ENCODE data around the gene GLE1. TPM values are rescaled to one million over a fixed set of nuclear protein-coding genes. Genes with fewer than 3 reads are reported as not detected.

GLE1 gene
- total RNA-seq, 1 donor: 19.2 TPM

- no peak for TF ChIP-seq CTCF (IDR thresholded peaks at IDR 0.05; ENCODE audit: extremely low read depth, low read depth, low read length)
- H3K4me1 ChIP-seq (ENCODE audit: insufficient read depth, low read length): peaks cover 55% of the 10 kb centered on the region
- peak overlapping the region; percentile 80 for H3K4me2 ChIP-seq (ENCODE audit: insufficient read depth, low read length)
- DNase-seq (ENCODE audit: insufficient read length, low spot score, missing footprints): peak; percentile 89
- peaks cover 74% of the 10 kb centered on the region for H4K20me1 ChIP-seq (ENCODE audit: insufficient read depth, low read length)
- peaks cover 9% of the 10 kb centered on the region for H3K36me3 ChIP-seq (ENCODE audit: insufficient read depth, low read length)
- H2AFZ ChIP-seq (ENCODE audit: low read length): no peak overlapping the region
- peaks cover 90% of the 10 kb centered on the region for H3K79me2 ChIP-seq (ENCODE audit: insufficient read depth, low read length)
- H3K27me3 ChIP-seq (ENCODE audit: insufficient read depth, low read length): no peaks in the 10 kb centered on the region
- peak overlapping the region; percentile 84 for H3K27ac ChIP-seq (ENCODE audit: low read depth, low read length)
- peak overlapping the region; percentile 55 for H3K4me3 ChIP-seq (ENCODE audit: insufficient read depth, low read length)
- no peaks in the 10 kb centered on the region for H3K9me3 ChIP-seq (ENCODE audit: low read depth, low read length)
These were observed 54.2 kb downstream of the GLE1 start for GRCh38 chr9:128558431-128559310.

- TF ChIP-seq CTCF (IDR thresholded peaks at IDR 0.05; ENCODE audit: extremely low read depth, low read depth, low read length): no peak
- no peak overlapping the region for H3K27ac ChIP-seq (ENCODE audit: low read depth, low read length)
- H3K4me2 ChIP-seq (ENCODE audit: insufficient read depth, low read length): no peak overlapping the region
- peaks cover 37% of the 10 kb centered on the region for H4K20me1 ChIP-seq (ENCODE audit: insufficient read depth, low read length)
- no peak overlapping the region for H2AFZ ChIP-seq (ENCODE audit: low read length)
- no peaks in the 10 kb centered on the region for H3K9me3 ChIP-seq (ENCODE audit: low read depth, low read length)
- H3K27me3 ChIP-seq (ENCODE audit: insufficient read depth, low read length): no peaks in the 10 kb centered on the region
- no peaks in the 10 kb centered on the region for H3K4me1 ChIP-seq (ENCODE audit: insufficient read depth, low read length)
- H3K36me3 ChIP-seq (ENCODE audit: insufficient read depth, low read length): peaks cover 43% of the 10 kb centered on the region
- H3K79me2 ChIP-seq (ENCODE audit: insufficient read depth, low read length): peaks cover 84% of the 10 kb centered on the region
- no peak overlapping the region for H3K4me3 ChIP-seq (ENCODE audit: insufficient read depth, low read length)
- no peak for DNase-seq (ENCODE audit: insufficient read length, low spot score, missing footprints)
These were observed 61.1 kb downstream of the GLE1 start for GRCh38 chr9:128565578-128565977.

- peaks cover 61% of the 10 kb centered on the region for H3K36me3 ChIP-seq (ENCODE audit: insufficient read depth, low read length)
- no peak overlapping the region for H3K4me3 ChIP-seq (ENCODE audit: insufficient read depth, low read length)
- no peak for DNase-seq (ENCODE audit: insufficient read length, low spot score, missing footprints)
- no peak overlapping the region for H3K4me2 ChIP-seq (ENCODE audit: insufficient read depth, low read length)
- peaks cover 38% of the 10 kb centered on the region for H4K20me1 ChIP-seq (ENCODE audit: insufficient read depth, low read length)
- no peaks in the 10 kb centered on the region for H3K4me1 ChIP-seq (ENCODE audit: insufficient read depth, low read length)
- H3K27ac ChIP-seq (ENCODE audit: low read depth, low read length): no peak overlapping the region
- peaks cover 81% of the 10 kb centered on the region for H3K79me2 ChIP-seq (ENCODE audit: insufficient read depth, low read length)
- H3K9me3 ChIP-seq (ENCODE audit: low read depth, low read length): no peaks in the 10 kb centered on the region
- TF ChIP-seq CTCF (IDR thresholded peaks at IDR 0.05; ENCODE audit: extremely low read depth, low read depth, low read length): no peak
- no peak overlapping the region for H2AFZ ChIP-seq (ENCODE audit: low read length)
- no peaks in the 10 kb centered on the region for H3K27me3 ChIP-seq (ENCODE audit: insufficient read depth, low read length)
These were observed 64.1 kb downstream of the GLE1 start for GRCh38 chr9:128568470-128569078.

GRCh38 chr9:128575469-128575868 lies 71.0 kb downstream of the GLE1 start:
- Histone ChIP-seq H3K79me2 (ENCODE audit: insufficient read depth, low read length) (peaks cover 30% of the 10 kb centered on the region), H3K9me3 (ENCODE audit: low read depth, low read length) (no peaks in the 10 kb centered on the region), H3K4me2 (ENCODE audit: insufficient read depth, low read length) (no peak overlapping the region), H3K4me1 (ENCODE audit: insufficient read depth, low read length) (peaks cover 18% of the 10 kb centered on the region), H4K20me1 (ENCODE audit: insufficient read depth, low read length) (peaks cover 21% of the 10 kb centered on the region), H3K27me3 (ENCODE audit: insufficient read depth, low read length) (no peaks in the 10 kb centered on the region), H2AFZ (ENCODE audit: low read length) (no peak overlapping the region), H3K36me3 (ENCODE audit: insufficient read depth, low read length) (peaks cover 85% of the 10 kb centered on the region), H3K27ac (ENCODE audit: low read depth, low read length) (peak overlapping the region; percentile 64), H3K4me3 (ENCODE audit: insufficient read depth, low read length) (no peak overlapping the region)
- TF ChIP-seq CTCF (IDR thresholded peaks at IDR 0.05; ENCODE audit: extremely low read depth, low read depth, low read length): no peak
- peak; percentile 71 for DNase-seq (ENCODE audit: insufficient read length, low spot score, missing footprints)

All from osteoblast (primary cell).